ENCODE data around the gene SIRT2. TPM values are rescaled to one million over a fixed set of nuclear protein-coding genes. Genes with fewer than 3 reads are reported as not detected.

Gene SIRT2
- total and polyA plus RNA-seq, 2 of the 8 experiments (the other 6 are each of a cell fraction or from before 2014, with no cell fraction given): 6.5 to 10.0 TPM

DNA sequence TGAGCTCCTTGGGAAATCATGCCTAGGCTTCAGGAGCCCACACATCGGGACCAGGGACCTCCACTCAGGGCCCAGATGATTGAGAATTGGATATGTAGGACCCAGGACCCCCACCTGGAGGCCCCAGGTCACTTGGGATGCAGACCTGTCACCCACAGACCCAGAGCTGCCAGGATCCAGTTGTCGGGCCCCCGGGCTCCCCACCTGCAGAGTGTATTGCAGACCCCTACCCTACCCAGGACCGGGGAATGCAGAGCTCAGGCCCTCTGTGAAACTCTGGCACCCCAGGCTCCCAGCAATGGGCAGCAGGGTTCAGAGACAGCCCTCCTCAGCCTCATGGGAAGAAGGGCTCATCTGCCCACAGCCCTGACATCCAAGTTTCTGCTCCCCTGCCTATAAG lies 6.2 kb upstream of the SIRT2 start (continued):
- TF ChIP-seq KDM1A (IDR thresholded peaks at IDR 0.05; ENCODE audit: borderline replicate concordance, low read length) (no peak), RXRA (IDR thresholded peaks at IDR 0.05; ENCODE audit: insufficient read depth, low read depth, low read length) (no peak), CBX5 (IDR thresholded peaks at IDR 0.05; ENCODE audit: low read depth, low read length) (no peak), RAD21 (IDR thresholded peaks at IDR 0.05 in 1 of 2, conservative IDR thresholded peaks at IDR 0.05 in 1 of 2; ENCODE audit: low read depth in 2 of 2, low read length in 2 of 2) (no peak)

Data from H1 (cell line).